K562 (cell line): Measurements from ENCODE around the gene NENF. TPM values are rescaled to one million over a fixed set of nuclear protein-coding genes. Genes with fewer than 3 reads are reported as not detected.

Experiments used
- CEBPB ChIP-seq: fragments of 450-650 bp; IDR thresholded peaks from 2 replicates; pipeline ENCODE4 v1.6.1; 2016; ENCODE audit warnings: missing genetic modification characterization, missing compliant biosample characterization
- FOSL1 ChIP-seq: fragments of 200-800 bp; sonication (Bioruptor generic); conservative IDR thresholded peaks from 2 replicates; pipeline ENCODE4 v1.6.1; 2016; ENCODE audit warnings: missing genetic modification characterization, missing compliant biosample characterization
- GABPB1 ChIP-seq: sonication (generic); formaldehyde crosslinking; IDR thresholded peaks from 2 replicates; pipeline ENCODE4 v1.8.0; 2022; ENCODE audit warnings: mild to moderate bottlenecking, missing genetic modification reagents
- HLTF ChIP-seq: fragments of 450-650 bp; IDR thresholded peaks from 2 replicates; pipeline ENCODE4 v1.6.1; 2016
- KLF6 ChIP-seq: fragments of 250-450 bp; sonication (Bioruptor Pico); IDR thresholded peaks from 2 replicates; pipeline ENCODE4 v1.4.0; 2020; ENCODE audit warnings: mild to moderate bottlenecking, moderate library complexity, borderline replicate concordance
- L3MBTL2 ChIP-seq: fragments of 450-650 bp; IDR thresholded peaks from 2 replicates; pipeline ENCODE4 v1.6.1; 2016; ENCODE audit warnings: mild to moderate bottlenecking, moderate library complexity
- MEF2A ChIP-seq: IDR thresholded peaks from 2 replicates; pipeline ENCODE4 v1.6.1; 2011; ENCODE audit warnings: low read depth, mild to moderate bottlenecking, low read length, moderate library complexity; ENCODE audit not compliant: control insufficient read depth
- MYC ChIP-seq, 2 experiments: fragments of 250-450 bp in 1 of 2; sonication (Bioruptor Pico) in 1 of 2; IDR thresholded peaks; 2 replicates each; pipeline versions ENCODE4 v1.5.1 to v1.6.1; 2012 to 2021; ENCODE audit warnings: low read depth in 2 of 2, borderline replicate concordance in 1 of 2, improper control_type of control experiment in 1 of 2, low read length in 1 of 2, mild to moderate bottlenecking in 1 of 2, moderate library complexity in 1 of 2
- NKRF ChIP-seq: fragments of 450-650 bp; IDR thresholded peaks from 2 replicates; pipeline ENCODE4 v1.6.1; 2016; ENCODE audit warnings: borderline replicate concordance
- PHB ChIP-seq: fragments of 250-450 bp; sonication (Bioruptor Pico); IDR thresholded peaks from 2 replicates; pipeline ENCODE4 v1.5.0; 2021
- SMARCE1 ChIP-seq: fragments of 450-650 bp; IDR thresholded peaks from 2 replicates; pipeline ENCODE4 v1.7.1; 2016; ENCODE audit warnings: mild to moderate bottlenecking
- SOX6 ChIP-seq: fragments of 450-650 bp; IDR thresholded peaks from 2 replicates; pipeline ENCODE4 v1.6.1; 2014; ENCODE audit warnings: mild to moderate bottlenecking
- STAT5B ChIP-seq: fragments of 250-450 bp; sonication (Bioruptor Pico); IDR thresholded peaks from 2 replicates; pipeline ENCODE4 v1.8.0; 2021; ENCODE audit warnings: mild to moderate bottlenecking, inconsistent platforms
- TCF7L2 ChIP-seq: fragments of 150-350 bp; IDR thresholded peaks from 2 replicates; pipeline ENCODE4 v1.6.1; 2016; ENCODE audit warnings: low read depth, mild to moderate bottlenecking, low read length, moderate library complexity
- ZNF24 ChIP-seq: fragments of 450-650 bp; IDR thresholded peaks from 2 replicates; pipeline ENCODE4 v1.6.1; 2016
- ZNF512 ChIP-seq: IDR thresholded peaks from 2 replicates; pipeline ENCODE4 v1.6.1; 2016; ENCODE audit warnings: missing genetic modification characterization, missing compliant biosample characterization
- ZNF551 ChIP-seq: fragments of 250-450 bp; sonication (Bioruptor Pico); IDR thresholded peaks from 2 replicates; pipeline ENCODE4 v1.5.0; 2021; ENCODE audit warnings: mild to moderate bottlenecking, moderate library complexity
- polyA plus RNA-seq, 8 experiments: library from polyadenylated mRNA; depleted of rRNA in 4 of 8; stranded (reverse) in 5 of 8; unstranded in 3 of 8; fragments of >200 nt; fragmentation: Nextera tagmentation in 2 of 8; fragmentation: Illumina TruSeq in 1 of 8; extraction: Ambion mirVana in 2 of 8; extraction: Trizol in 1 of 8; gene quantifications; 2 replicates each; pipeline versions ENCODE4 v1.2.1 to v1.2.3, GENCODE V29; 2011 to 2014; ENCODE audit warnings: inconsistent platforms in 1 of 8, missing spikeins in 1 of 8
- total RNA-seq, 7 experiments: library from RNA; depleted of rRNA in 6 of 7; stranded (reverse); fragments of >200 nt in 6 of 7; fragmentation: Illumina TruSeq in 2 of 7; extraction: Trizol in 2 of 7; gene quantifications; 2 replicates each; pipeline versions ENCODE4 v1.2.1 to v1.2.3, GENCODE V29; 2011 to 2021; ENCODE audit warnings: low replicate concordance in 1 of 7
- TF ChIP-seq, protein P1 (sequence below): fragments of 250-450 bp; sonication (Bioruptor Pico); IDR thresholded peaks from 2 replicates; pipeline ENCODE4 v1.8.0; 2021; ENCODE audit warnings: mild to moderate bottlenecking, moderate library complexity
- TF ChIP-seq, protein P2 (sequence below): fragments of 450-650 bp; IDR thresholded peaks from 2 replicates; pipeline ENCODE4 v1.6.1; 2017; ENCODE audit warnings: antibody characterized with exemption
- TF ChIP-seq, protein P3 (sequence below): fragments of 250-450 bp; sonication (Bioruptor Pico); IDR thresholded peaks from 2 replicates; pipeline ENCODE4 v1.8.0; 2022; ENCODE audit warnings: inconsistent platforms, mild to moderate bottlenecking, moderate library complexity, borderline replicate concordance

NENF gene
- total and polyA plus RNA-seq, 9 of the 15 experiments (the other 6 are each of a cell fraction or from before 2014, with no cell fraction given): 6.1 to 100 (median 72.8) TPM

- TF ChIP-seq, protein P1, sequence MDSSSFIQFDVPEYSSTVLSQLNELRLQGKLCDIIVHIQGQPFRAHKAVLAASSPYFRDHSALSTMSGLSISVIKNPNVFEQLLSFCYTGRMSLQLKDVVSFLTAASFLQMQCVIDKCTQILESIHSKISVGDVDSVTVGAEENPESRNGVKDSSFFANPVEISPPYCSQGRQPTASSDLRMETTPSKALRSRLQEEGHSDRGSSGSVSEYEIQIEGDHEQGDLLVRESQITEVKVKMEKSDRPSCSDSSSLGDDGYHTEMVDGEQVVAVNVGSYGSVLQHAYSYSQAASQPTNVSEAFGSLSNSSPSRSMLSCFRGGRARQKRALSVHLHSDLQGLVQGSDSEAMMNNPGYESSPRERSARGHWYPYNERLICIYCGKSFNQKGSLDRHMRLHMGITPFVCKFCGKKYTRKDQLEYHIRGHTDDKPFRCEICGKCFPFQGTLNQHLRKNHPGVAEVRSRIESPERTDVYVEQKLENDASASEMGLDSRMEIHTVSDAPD: no peak
- TF ChIP-seq TCF7L2 (no peak), GABPB1 (CRISPR knock-in tag) (peak; percentile 41; the same call in 1 of the 2 replicates), MEF2A (no peak), CEBPB (tag) (peak; percentile 95), NKRF (no peak), FOSL1 (tag) (peak; percentile 69), MYC (IDR thresholded peaks at IDR 0.05; ENCODE audit: low read depth, low read length) (peak; percentile 59), MYC (CRISPR knock-in tag; IDR thresholded peaks at IDR 0.05; ENCODE audit: borderline replicate concordance, low read depth) (no peak), PHB (CRISPR knock-in tag) (no peak), ZNF551 (no peak), STAT5B (CRISPR knock-in tag) (no peak), HLTF (no peak), L3MBTL2 (peak; percentile 63), SOX6 (peak; percentile 97), SMARCE1 (peak; percentile 56; the same call in 1 of the 2 replicates), KLF6 (CRISPR knock-in tag) (no peak), ZNF512 (tag) (no peak), ZNF24 (0 out of 2 replicates have a peak, but pooled peaks have one; percentile 29)
- TF ChIP-seq, protein P2, sequence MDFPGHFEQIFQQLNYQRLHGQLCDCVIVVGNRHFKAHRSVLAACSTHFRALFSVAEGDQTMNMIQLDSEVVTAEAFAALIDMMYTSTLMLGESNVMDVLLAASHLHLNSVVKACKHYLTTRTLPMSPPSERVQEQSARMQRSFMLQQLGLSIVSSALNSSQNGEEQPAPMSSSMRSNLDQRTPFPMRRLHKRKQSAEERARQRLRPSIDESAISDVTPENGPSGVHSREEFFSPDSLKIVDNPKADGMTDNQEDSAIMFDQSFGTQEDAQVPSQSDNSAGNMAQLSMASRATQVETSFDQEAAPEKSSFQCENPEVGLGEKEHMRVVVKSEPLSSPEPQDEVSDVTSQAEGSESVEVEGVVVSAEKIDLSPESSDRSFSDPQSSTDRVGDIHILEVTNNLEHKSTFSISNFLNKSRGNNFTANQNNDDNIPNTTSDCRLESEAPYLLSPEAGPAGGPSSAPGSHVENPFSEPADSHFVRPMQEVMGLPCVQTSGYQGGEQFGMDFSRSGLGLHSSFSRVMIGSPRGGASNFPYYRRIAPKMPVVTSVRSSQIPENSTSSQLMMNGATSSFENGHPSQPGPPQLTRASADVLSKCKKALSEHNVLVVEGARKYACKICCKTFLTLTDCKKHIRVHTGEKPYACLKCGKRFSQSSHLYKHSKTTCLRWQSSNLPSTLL: no peak
- TF ChIP-seq, protein P3, sequence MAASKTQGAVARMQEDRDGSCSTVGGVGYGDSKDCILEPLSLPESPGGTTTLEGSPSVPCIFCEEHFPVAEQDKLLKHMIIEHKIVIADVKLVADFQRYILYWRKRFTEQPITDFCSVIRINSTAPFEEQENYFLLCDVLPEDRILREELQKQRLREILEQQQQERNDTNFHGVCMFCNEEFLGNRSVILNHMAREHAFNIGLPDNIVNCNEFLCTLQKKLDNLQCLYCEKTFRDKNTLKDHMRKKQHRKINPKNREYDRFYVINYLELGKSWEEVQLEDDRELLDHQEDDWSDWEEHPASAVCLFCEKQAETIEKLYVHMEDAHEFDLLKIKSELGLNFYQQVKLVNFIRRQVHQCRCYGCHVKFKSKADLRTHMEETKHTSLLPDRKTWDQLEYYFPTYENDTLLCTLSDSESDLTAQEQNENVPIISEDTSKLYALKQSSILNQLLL (CRISPR knock-in tag): no peak
Observed at GRCh38 chr1:212488436-212489283, 55.9 kb downstream of the NENF start (continued).
